GM18867 (cell line): ENCODE data around the gene WIPF3.
"Not testable (repeated sequence)": the region's sequence is repeated elsewhere in the genome, so short reads cannot be mapped to it uniquely, and the experiment has no call there.

ENCODE experiments used
- ATAC-seq: cut with Tn5 transposase; IDR thresholded peaks from one replicate; pipeline ENCODE4 v1.9.1; 2021; ENCODE audit warnings: mild to moderate bottlenecking, moderate library complexity; ENCODE audit not compliant: unreplicated experiment

The WIPF3 gene

GRCh38 chr7:29946428-29947186, 140.3 kb downstream of the WIPF3 start:
- ATAC-seq, result no peak

- no peak for ATAC-seq
Measured at GRCh38 chr7:29948587-29948986, 142.3 kb downstream of the WIPF3 start.

- ATAC-seq, result no peak
Measured at GRCh38 chr7:29950480-29950879, 144.2 kb downstream of the WIPF3 start.

- ATAC-seq, result no peak
Measured at GRCh38 chr7:29951206-29951605, 144.9 kb downstream of the WIPF3 start.

- no peak for ATAC-seq
Measured at GRCh38 chr7:29953726-29954347, 147.5 kb downstream of the WIPF3 start.

GRCh38 chr7:29955075-29955792, 148.9 kb downstream of the WIPF3 start:
- no peak for ATAC-seq

GRCh38 chr7:29955799-29956486, 149.6 kb downstream of the WIPF3 start:
- ATAC-seq, result no peak

- no peak for ATAC-seq
Measured at GRCh38 chr7:29956487-29956836, 150.2 kb downstream of the WIPF3 start.

- ATAC-seq, result no peak
Measured at GRCh38 chr7:29957521-29958310, 151.4 kb downstream of the WIPF3 start.

GRCh38 chr7:29958667-29959358, 152.5 kb downstream of the WIPF3 start:
- no peak for ATAC-seq

GRCh38 chr7:29961611-29962010, 155.3 kb downstream of the WIPF3 start:
- not testable (repeated sequence) for ATAC-seq

GRCh38 chr7:29962035-29962434, 155.7 kb downstream of the WIPF3 start:
- no peak for ATAC-seq

- no peak for ATAC-seq
Measured at GRCh38 chr7:29965030-29965429, 158.7 kb downstream of the WIPF3 start.
